Caco-2 (cell line): Measurements from ENCODE around the gene AKR1E2. TPM values are rescaled to one million over a fixed set of nuclear protein-coding genes. Genes with fewer than 3 reads are reported as not detected.
A peak's percentile ranks its signal among the peaks of the same experiment; 100 is the strongest.

Experiments used
- Bru-seq: library from RNA; stranded (reverse); fragments of 400-500 nt; gene quantifications from one replicate; lab custom pipeline; 2021; lab: Mats Ljungman, UMichigan
- BruChase-seq, 2 experiments: library from RNA; stranded (reverse); fragments of 400-500 nt; gene quantifications; one replicate each; lab custom pipeline; 2021; lab: Mats Ljungman, UMichigan
- BruUV-seq: library from RNA; stranded (reverse); fragments of 400-500 nt; replicated peaks from 2 replicates; lab custom pipeline; 2021; lab: Mats Ljungman, UMichigan
- CTCF ChIA-PET: fragments of 300-600 bp; sonication (Branson Sonifier 250); formaldehyde crosslinking; loops from one replicate; lab custom pipeline; 2022; ENCODE audit warnings: antibody characterized with exemption; lab: Charles Lee
- POLR2A ChIA-PET: fragments of 300-600 bp; sonication (Branson Sonifier 250); formaldehyde crosslinking; loops from one replicate; lab custom pipeline; 2022; ENCODE audit warnings: antibody characterized with exemption; lab: Charles Lee
- DNase-seq, 2 experiments: peaks; one replicate each; pipeline versions ENCODE4 v3.0.0 to v3.0.0-alpha.2; 2020 to 2022
- H3K27me3 ChIP-seq: replicated peaks from 2 replicates; pipeline ENCODE4 v1.6.0; 2011; ENCODE audit warnings: low read length; ENCODE audit not compliant: control insufficient read depth, insufficient read depth
- H3K36me3 ChIP-seq: 2 replicates; pipeline ENCODE4 v1.5.1; 2011; ENCODE audit warnings: low read length; ENCODE audit not compliant: control insufficient read depth, insufficient read depth
- H3K4me1 ChIP-seq: fragments of 250-450 bp; sonication (Bioruptor Pico); 2 replicates; pipeline ENCODE4 v1.5.1; 2020; ENCODE audit warnings: mild to moderate bottlenecking
- H3K4me3 ChIP-seq: 2 replicates; pipeline ENCODE4 v1.5.1; 2011; ENCODE audit warnings: low read depth, mild to moderate bottlenecking, control low read depth, low read length
- H3K9me3 ChIP-seq: fragments of 250-450 bp; sonication (Bioruptor Pico); 2 replicates; pipeline ENCODE4 v1.5.1; 2020; ENCODE audit warnings: mild to moderate bottlenecking, moderate library complexity
- H3K27ac Mint-ChIP-seq: one replicate; pipeline ENCODE4 v1.8.0; 2022; ENCODE audit warnings: mixed read lengths; ENCODE audit not compliant: unreplicated experiment
- H3K27me3 Mint-ChIP-seq: one replicate; pipeline ENCODE4 v1.8.0; 2022; ENCODE audit warnings: mixed read lengths; ENCODE audit not compliant: insufficient read depth, unreplicated experiment
- H3K36me3 Mint-ChIP-seq: one replicate; pipeline ENCODE4 v1.8.0; 2022; ENCODE audit warnings: mild to moderate bottlenecking, mixed read lengths; ENCODE audit not compliant: insufficient read depth, unreplicated experiment
- H3K4me1 Mint-ChIP-seq: one replicate; pipeline ENCODE4 v1.8.0; 2022; ENCODE audit warnings: low read depth, mixed read lengths; ENCODE audit not compliant: unreplicated experiment
- H3K4me3 Mint-ChIP-seq: one replicate; pipeline ENCODE4 v1.8.0; 2022; ENCODE audit warnings: mild to moderate bottlenecking, moderate library complexity, mixed read lengths; ENCODE audit not compliant: unreplicated experiment
- H3K9me3 Mint-ChIP-seq: one replicate; pipeline ENCODE4 v1.8.0; 2022; ENCODE audit warnings: mixed read lengths; ENCODE audit not compliant: unreplicated experiment
- CTCF ChIP-seq, 2 experiments: fragments of 200-600 bp in 1 of 2; IDR thresholded peaks; 1 replicate in 1 of 2; 2 replicates in 1 of 2; pipeline versions ENCODE4 v1.5.1 to v1.8.0; 2011 to 2022; ENCODE audit warnings: antibody characterized with exemption in 1 of 2, control low read depth in 1 of 2, inconsistent platforms in 1 of 2, low read depth in 1 of 2, low read length in 1 of 2, mild to moderate bottlenecking in 1 of 2, moderate library complexity in 1 of 2; ENCODE audit not compliant: insufficient read depth in 1 of 2, severe bottlenecking in 1 of 2, unreplicated experiment in 1 of 2
- intact Hi-C: fragments of 100-400 bp; cut with micrococcal nuclease; formaldehyde crosslinking; loops from one replicate; pipeline ENCODE4 v1.10.0; 2022; ENCODE audit not compliant: unreplicated experiment
- long read RNA-seq: library from polyadenylated mRNA; stranded (forward); transcript quantifications from one replicate; pipeline ENCODE4 v2.0.0, GENCODE V29; 2022
- total RNA-seq: library from RNA; stranded (reverse); gene quantifications from 2 replicates; pipeline ENCODE4 v1.2.3, GENCODE V29; 2022

The AKR1E2 gene
- total RNA-seq: 68.3 and 68.5 TPM in 2 replicates
- percentile 92 among the genes with signal in this experiment for Bru-seq, nascent RNA
- BruChase-seq, experiment 1, labeled RNA remaining after a 2-hour chase: percentile 90 among the genes with signal in this experiment
- percentile 81 among the genes with signal in this experiment for BruChase-seq, experiment 2, labeled RNA remaining after a 6-hour chase
- long read RNA-seq, partial matches to known transcripts: 8 of 40 reads
- long read RNA-seq, other reads (novel, unspliced or antisense): 27 of 40 reads

GRCh38 chr10:4825868-4826791, at the start of gene AKR1E2:
Gene AKR1E2 (plus strand): TSS chr10:4826207. CDS start chr10:4826325, 118 bp downstream.
- DNase-seq: peak; percentile 100
- no peak for TF ChIP-seq CTCF (IDR thresholded peaks at IDR 0.05; ENCODE audit: insufficient read depth in 1 of 2, low read depth in 1 of 2, low read length in 1 of 2, severe bottlenecking in 1 of 2, unreplicated experiment in 1 of 2)
- Mint-ChIP-seq H3K9me3 (no peaks in the 10 kb centered on the region), H3K36me3 (peaks cover 22% of the 10 kb centered on the region), H3K27me3 (peaks cover 5% of the 10 kb centered on the region), H3K4me3 (peak within 1 kb of the TSS; percentile 98), H3K27ac (peak within 1 kb of the TSS; percentile 94), H3K4me1 (peaks cover 12% of the 10 kb centered on the region)
- Histone ChIP-seq H3K36me3 (0 out of 2 replicates have a peak, but pooled peaks cover 2% of the 10 kb centered on the region), H3K9me3 (no peaks in the 10 kb centered on the region), H3K4me1 (peaks cover 19% of the 10 kb centered on the region), H3K4me3 (peak within 1 kb of the TSS; percentile 56), H3K27me3 (no peaks in the 10 kb centered on the region)
- ChIA-PET POLR2A (interaction anchor here (0.5 to 1.4 kb wide), 14 partner anchors 11 to 995 kb away, joined by 3 to 10 read pairs (median 3); no protein-coding TSS in a partner anchor), CTCF (interaction anchor here (0.6 to 4.3 kb wide), 10 partner anchors 11 to 1088 kb away, joined by 3 to 52 read pairs (median 6); no protein-coding TSS in a partner anchor)
- intact Hi-C loops: loop anchor here (1.0 to 10.0 kb wide), 3 partner anchors 11 to 799 kb away; no protein-coding TSS in a partner anchor
- no TSS peak for BruUV-seq

GRCh38 chr10:4776234-4776638, 49.8 kb upstream of the AKR1E2 start:
- H3K27me3 Mint-ChIP-seq: peaks cover 11% of the 10 kb centered on the region
- Histone ChIP-seq H3K4me3 (no peak overlapping the region), H3K36me3 (no peaks in the 10 kb centered on the region), H3K4me1 (no peaks in the 10 kb centered on the region), H3K9me3 (no peaks in the 10 kb centered on the region), H3K27me3 (no peaks in the 10 kb centered on the region)
- no peak for DNase-seq
- no peak for TF ChIP-seq CTCF (IDR thresholded peaks at IDR 0.05; ENCODE audit: insufficient read depth in 1 of 2, low read depth in 1 of 2, low read length in 1 of 2, severe bottlenecking in 1 of 2, unreplicated experiment in 1 of 2)
- H3K4me3 Mint-ChIP-seq: no peak overlapping the region
- POLR2A ChIA-PET: no interaction called here
- H3K4me1 Mint-ChIP-seq: no peaks in the 10 kb centered on the region
- no peak overlapping the region for H3K27ac Mint-ChIP-seq
- no peaks in the 10 kb centered on the region for H3K9me3 Mint-ChIP-seq
- intact Hi-C loops: no loop called here
- H3K36me3 Mint-ChIP-seq: no peaks in the 10 kb centered on the region
- BruUV-seq: no TSS peak
- CTCF ChIA-PET: no interaction called here

GRCh38 chr10:4778761-4779160, 47.2 kb upstream of the AKR1E2 start:
- H3K27me3 Mint-ChIP-seq: peaks cover 15% of the 10 kb centered on the region
- DNase-seq: no peak
- H3K36me3 ChIP-seq: no peaks in the 10 kb centered on the region
- no peaks in the 10 kb centered on the region for H3K4me1 Mint-ChIP-seq
- no peaks in the 10 kb centered on the region for H3K9me3 Mint-ChIP-seq
- no peak overlapping the region for H3K4me3 Mint-ChIP-seq
- no peak overlapping the region for H3K27ac Mint-ChIP-seq
- H3K27me3 ChIP-seq: no peaks in the 10 kb centered on the region
- H3K4me3 ChIP-seq: no peak overlapping the region
- CTCF ChIA-PET: no interaction called here
- intact Hi-C loops: no loop called here
- no TSS peak for BruUV-seq
- POLR2A ChIA-PET: no interaction called here
- no peaks in the 10 kb centered on the region for H3K36me3 Mint-ChIP-seq
- no peaks in the 10 kb centered on the region for H3K9me3 ChIP-seq
- H3K4me1 ChIP-seq: no peaks in the 10 kb centered on the region
- no peak for TF ChIP-seq CTCF (IDR thresholded peaks at IDR 0.05; ENCODE audit: insufficient read depth in 1 of 2, low read depth in 1 of 2, low read length in 1 of 2, severe bottlenecking in 1 of 2, unreplicated experiment in 1 of 2)
